Activated CD8-positive, alpha-beta T cell treated with anti-CD3 and anti-CD28 coated beads, Interleukin-2, amount 10 ng/mL, durations not matched to agents 7 days and 5 days (primary cell): ENCODE measurements around the gene C9orf152. TPM values are rescaled to one million over a fixed set of nuclear protein-coding genes. Genes with fewer than 3 reads are reported as not detected.
"Not testable (repeated sequence)": the region's sequence is repeated elsewhere in the genome, so short reads cannot be mapped to it uniquely, and the experiment has no call there.

Experiments used
- ATAC-seq: fragments of 150-1000 bp; cut with Tn5 transposase; one replicate; pipeline ENCODE4 v1.10.0; 2021; ENCODE audit warnings: moderate library complexity
- CTCF ChIA-PET: fragments of 350-600 bp; sonication (Branson Sonifier 250); formaldehyde crosslinking; loops from one replicate; lab custom pipeline; 2021; ENCODE audit warnings: antibody characterized with exemption; lab: Charles Lee
- POLR2A ChIA-PET: fragments of 350-600 bp; sonication (Branson Sonifier 250); formaldehyde crosslinking; loops from one replicate; lab custom pipeline; 2021; ENCODE audit warnings: antibody characterized with exemption; lab: Charles Lee
- DNase-seq: peaks from one replicate; pipeline ENCODE4 v3.0.0-alpha.2; 2020
- H3K27ac Mint-ChIP-seq: one replicate; pipeline ENCODE4 v1.8.0; 2021; ENCODE audit warnings: mild to moderate bottlenecking, mixed read lengths
- H3K27me3 Mint-ChIP-seq: one replicate; pipeline ENCODE4 v1.8.0; 2021; ENCODE audit warnings: low read depth, mixed read lengths
- H3K36me3 Mint-ChIP-seq: one replicate; pipeline ENCODE4 v1.8.0; 2021; ENCODE audit warnings: low read depth, mixed read lengths
- H3K4me1 Mint-ChIP-seq: one replicate; pipeline ENCODE4 v1.8.0; 2021; ENCODE audit warnings: low read depth, mixed read lengths
- H3K4me3 Mint-ChIP-seq: one replicate; pipeline ENCODE4 v1.8.0; 2021; ENCODE audit warnings: mild to moderate bottlenecking, mixed read lengths
- H3K9me3 Mint-ChIP-seq: one replicate; pipeline ENCODE4 v1.8.0; 2022; ENCODE audit warnings: mixed read lengths; ENCODE audit not compliant: insufficient read depth
- total RNA-seq, 2 experiments: library from RNA; stranded (reverse); gene quantifications; one replicate each; pipeline ENCODE4 v1.2.3, GENCODE V29; 2021

The C9orf152 gene
- total RNA-seq, 2 experiments from 2014 or later = not detected

DNA sequence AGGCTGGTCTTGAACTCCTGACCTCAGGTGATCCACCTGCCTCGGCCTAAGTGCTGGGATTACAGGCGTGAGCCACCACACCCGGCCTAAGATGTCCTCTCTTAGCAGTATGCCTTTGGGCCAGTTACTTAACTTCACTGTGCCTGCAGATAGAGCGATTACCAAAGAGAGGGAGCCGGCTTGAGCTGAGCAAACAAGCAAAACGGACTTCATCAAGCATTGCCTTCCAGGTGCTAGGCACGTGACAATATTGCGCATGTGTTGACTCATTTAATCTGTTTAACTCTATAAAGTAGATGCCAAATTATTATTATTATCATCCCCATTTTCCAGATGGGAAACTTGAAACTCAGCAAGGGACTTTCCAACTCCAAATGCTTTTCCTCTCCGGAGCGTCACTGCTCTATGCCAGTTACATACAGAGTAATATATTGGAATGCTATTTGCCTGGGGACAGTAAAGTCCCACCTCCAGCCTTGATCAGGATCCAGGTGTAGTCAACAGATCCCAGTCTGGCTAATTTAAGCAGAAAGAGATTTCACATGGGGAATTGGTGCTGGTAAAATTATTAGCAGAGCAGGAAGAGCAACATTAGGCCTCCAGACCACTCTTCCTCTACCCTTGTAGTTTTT, 5.6 kb upstream of the C9orf152 start:
- Mint-ChIP-seq H3K27me3 (peaks cover 14% of the 10 kb centered on the region), H3K4me3 (no peak overlapping the region), H3K36me3 (no peaks in the 10 kb centered on the region), H3K4me1 (peaks cover 12% of the 10 kb centered on the region), H3K27ac (no peak overlapping the region), H3K9me3 (no peaks in the 10 kb centered on the region)
- DNase-seq = no peak
- POLR2A ChIA-PET = no interaction called here
- no peak for ATAC-seq
- CTCF ChIA-PET = interaction anchor here (1.7 to 2.6 kb wide), 2 partner anchors 26 to 30 kb away, joined by 5 to 19 read pairs; no protein-coding TSS in a partner anchor

- H3K27ac Mint-ChIP-seq = no peak overlapping the region
- no peak for ATAC-seq
- no peaks in the 10 kb centered on the region for H3K9me3 Mint-ChIP-seq
- no peak for DNase-seq
- POLR2A ChIA-PET = no interaction called here
- peaks cover 2% of the 10 kb centered on the region for H3K27me3 Mint-ChIP-seq
- H3K4me3 Mint-ChIP-seq = no peak overlapping the region
- CTCF ChIA-PET = no interaction called here
- no peaks in the 10 kb centered on the region for H3K36me3 Mint-ChIP-seq
- H3K4me1 Mint-ChIP-seq = no peaks in the 10 kb centered on the region
These were observed 803 bp downstream of the C9orf152 start for GRCh38 chr9:110207071-110207641.

DNA sequence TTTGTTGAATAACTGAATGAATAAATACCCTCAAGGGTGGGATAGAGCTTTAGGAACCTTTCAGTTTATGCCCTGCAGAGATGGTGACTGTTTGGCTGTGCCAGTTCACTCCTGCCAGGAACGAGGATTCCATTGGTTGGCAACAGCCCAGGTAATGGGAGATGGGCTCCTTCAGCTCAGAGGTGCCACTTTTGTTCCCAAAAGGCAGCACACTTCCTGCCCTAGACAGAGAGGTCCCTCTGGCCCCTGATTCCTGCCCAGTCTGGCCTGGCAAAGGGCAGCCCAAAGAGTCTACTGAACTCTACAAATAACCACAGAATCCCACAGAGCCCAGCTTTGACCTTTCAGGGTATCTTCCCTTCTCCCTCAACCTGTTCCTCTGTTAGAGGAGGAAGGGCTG, 1.6 kb downstream of the C9orf152 start:
- POLR2A ChIA-PET = no interaction called here
- Mint-ChIP-seq H3K4me3 (no peak overlapping the region), H3K9me3 (no peaks in the 10 kb centered on the region), H3K36me3 (no peaks in the 10 kb centered on the region), H3K4me1 (no peaks in the 10 kb centered on the region), H3K27ac (no peak overlapping the region), H3K27me3 (peaks cover 4% of the 10 kb centered on the region)
- ATAC-seq = no peak
- CTCF ChIA-PET = no interaction called here
- DNase-seq = no peak

DNA sequence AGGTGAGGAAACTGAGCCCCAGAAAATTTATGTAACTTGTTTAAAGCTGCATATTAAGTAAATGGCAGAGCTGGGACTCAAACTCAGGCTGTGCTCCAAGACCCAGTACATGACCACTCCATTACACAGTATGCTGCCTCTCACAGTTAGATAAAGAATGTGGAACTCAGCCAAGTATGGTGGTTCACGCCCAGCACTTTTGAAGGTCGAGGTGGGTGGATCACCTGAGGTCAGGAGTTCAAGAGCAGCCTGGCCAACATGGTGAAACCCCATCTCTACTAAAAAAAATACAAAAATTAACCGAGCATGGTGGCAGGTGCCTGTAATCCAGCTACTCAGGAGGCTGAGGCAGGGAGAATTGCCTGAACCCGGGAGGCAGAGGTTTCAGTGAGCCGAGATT, 2.3 kb downstream of the C9orf152 start:
- H3K27me3 Mint-ChIP-seq, H3K4me1 Mint-ChIP-seq, H3K9me3 Mint-ChIP-seq, H3K27ac Mint-ChIP-seq, H3K36me3 Mint-ChIP-seq, H3K4me3 Mint-ChIP-seq, DNase-seq, POLR2A ChIA-PET, ATAC-seq: not testable (repeated sequence)
- CTCF ChIA-PET = interaction anchor here (0.6 kb wide), 1 partner anchor 346 kb away, joined by 3 read pairs; no protein-coding TSS in a partner anchor

DNA sequence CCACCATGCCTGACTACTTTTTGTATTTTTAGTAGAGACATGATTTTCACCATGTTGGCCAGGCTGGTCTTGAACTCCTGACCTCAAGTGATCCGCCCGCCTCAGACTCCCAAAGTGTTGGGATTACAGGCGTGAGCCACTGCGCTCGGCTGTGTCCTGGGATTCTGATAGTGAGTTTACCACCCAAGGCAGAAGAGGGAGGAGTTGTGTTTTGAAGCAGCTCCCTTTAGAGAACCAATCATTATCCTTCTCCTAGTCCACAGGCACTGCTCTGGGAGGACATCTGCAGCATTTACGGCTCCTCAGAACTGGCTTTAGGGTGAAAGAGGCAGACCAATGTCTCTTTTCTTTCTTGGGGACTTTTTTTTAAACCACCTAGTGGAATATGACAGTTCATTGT, 5.7 kb downstream of the C9orf152 start:
- no peak overlapping the region for H3K27ac Mint-ChIP-seq
- H3K4me1 Mint-ChIP-seq = no peaks in the 10 kb centered on the region
- H3K27me3 Mint-ChIP-seq = peaks cover 6% of the 10 kb centered on the region
- CTCF ChIA-PET = no interaction called here
- DNase-seq (no peak), ATAC-seq (no peak)
- H3K36me3 Mint-ChIP-seq = no peaks in the 10 kb centered on the region
- POLR2A ChIA-PET = no interaction called here
- no peaks in the 10 kb centered on the region for H3K9me3 Mint-ChIP-seq
- H3K4me3 Mint-ChIP-seq = no peak overlapping the region

DNA sequence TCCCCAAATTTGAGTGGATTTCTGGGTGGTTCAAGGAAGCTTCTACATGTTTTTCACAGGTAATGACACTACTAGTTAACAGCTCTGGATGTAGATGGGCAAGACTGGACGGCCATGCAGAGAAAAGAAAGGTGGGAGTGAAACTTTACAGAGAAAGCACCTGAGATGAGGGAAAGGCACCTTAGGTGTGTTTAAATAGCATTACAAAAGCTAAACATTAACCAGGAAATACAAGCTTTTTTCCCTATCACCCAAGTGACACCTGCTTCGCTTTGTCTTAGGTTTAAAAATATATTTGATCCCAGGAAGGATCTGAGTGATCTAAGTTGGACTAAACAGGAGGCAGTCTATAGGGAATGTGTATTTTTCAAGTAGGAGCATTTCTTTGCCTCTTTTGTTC, 8.3 kb downstream of the C9orf152 start:
- Mint-ChIP-seq H3K36me3 (no peaks in the 10 kb centered on the region), H3K27me3 (peaks cover 4% of the 10 kb centered on the region), H3K4me1 (no peaks in the 10 kb centered on the region), H3K4me3 (no peak overlapping the region), H3K27ac (no peak overlapping the region), H3K9me3 (no peaks in the 10 kb centered on the region)
- DNase-seq (no peak), ATAC-seq (no peak)
- ChIA-PET POLR2A (no interaction called here), CTCF (no interaction called here)

GRCh38 chr9:110198357-110198756, 9.6 kb downstream of the C9orf152 start:
- H3K9me3 Mint-ChIP-seq = no peaks in the 10 kb centered on the region
- ATAC-seq (no peak), DNase-seq (no peak)
- H3K36me3 Mint-ChIP-seq = no peaks in the 10 kb centered on the region
- CTCF ChIA-PET = interaction anchor here (1.4 kb wide), 1 partner anchor 18 kb away, joined by 4 read pairs; no protein-coding TSS in a partner anchor
- no peak overlapping the region for H3K4me3 Mint-ChIP-seq
- H3K27ac Mint-ChIP-seq = no peak overlapping the region
- POLR2A ChIA-PET = no interaction called here
- H3K4me1 Mint-ChIP-seq = no peaks in the 10 kb centered on the region
- peaks cover 4% of the 10 kb centered on the region for H3K27me3 Mint-ChIP-seq

DNA sequence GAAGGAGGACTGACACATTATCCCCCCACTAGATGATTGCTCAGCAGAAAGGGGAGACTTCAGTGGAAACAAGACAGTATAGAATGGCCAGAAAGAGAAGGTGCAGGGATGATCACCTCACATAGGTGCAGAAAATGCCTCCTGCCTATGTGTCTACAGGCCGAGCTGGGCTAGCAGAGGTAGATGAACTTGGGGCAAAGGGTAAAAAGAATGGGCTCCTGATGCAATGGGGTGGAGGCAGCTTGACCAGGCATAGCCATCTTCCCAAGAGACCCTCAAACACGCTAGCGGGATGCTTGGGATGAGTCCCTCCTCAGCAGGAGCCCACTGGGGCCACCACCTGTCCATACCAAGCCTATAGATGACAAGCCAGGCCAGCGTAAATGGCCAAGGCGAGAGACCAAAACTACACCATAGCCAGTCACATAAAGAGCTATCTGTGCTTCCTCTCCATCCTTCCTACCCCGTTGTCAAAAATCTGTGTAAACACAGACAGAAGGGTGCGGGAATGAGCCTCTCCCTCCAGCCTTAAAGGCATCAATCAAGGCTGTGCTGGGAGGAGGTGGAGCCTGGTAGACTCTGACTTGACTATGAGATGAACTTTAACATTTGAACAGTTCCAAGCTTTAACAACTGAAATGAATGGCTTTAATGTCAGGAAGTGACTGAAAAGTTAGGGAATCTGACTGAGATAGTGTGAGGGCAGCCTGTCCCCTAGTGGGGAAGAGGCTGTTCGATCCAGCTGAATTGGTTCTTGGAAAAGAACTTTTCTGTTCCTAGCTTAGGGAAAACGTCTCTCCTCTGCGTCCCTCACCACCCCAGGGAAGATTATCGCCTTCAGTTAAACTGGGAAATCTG, 10.4 kb downstream of the C9orf152 start:
- POLR2A ChIA-PET = no interaction called here
- Mint-ChIP-seq H3K4me1 (no peaks in the 10 kb centered on the region), H3K4me3 (no peak overlapping the region), H3K9me3 (no peaks in the 10 kb centered on the region), H3K36me3 (no peaks in the 10 kb centered on the region), H3K27me3 (peaks cover 4% of the 10 kb centered on the region), H3K27ac (no peak overlapping the region)
- CTCF ChIA-PET = interaction anchor here (1.4 kb wide), 1 partner anchor 19 kb away, joined by 4 read pairs; no protein-coding TSS in a partner anchor
- DNase-seq (no peak), ATAC-seq (no peak)

DNA sequence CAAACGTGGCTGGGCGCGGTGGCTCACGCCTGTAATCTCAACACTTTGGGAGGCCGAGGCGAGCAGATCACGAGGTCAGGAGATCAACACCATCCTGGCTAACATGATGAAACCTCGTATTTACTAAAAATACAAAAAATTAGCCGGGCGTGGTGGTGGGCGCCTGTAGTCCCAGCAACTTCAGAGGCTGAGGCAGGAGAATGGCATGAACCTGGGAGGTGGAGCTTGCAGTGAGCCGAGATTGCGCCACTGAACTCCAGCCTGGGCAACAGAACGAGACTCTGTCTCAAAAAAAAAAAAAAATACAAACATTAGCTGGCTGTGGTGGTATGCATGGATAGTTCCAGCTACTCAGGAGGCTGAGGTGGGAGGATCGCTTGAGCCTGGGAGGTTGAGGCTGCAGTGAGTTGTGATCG, 11.9 kb downstream of the C9orf152 start:
- H3K27me3 Mint-ChIP-seq, CTCF ChIA-PET, H3K4me3 Mint-ChIP-seq, ATAC-seq, DNase-seq, H3K4me1 Mint-ChIP-seq, H3K9me3 Mint-ChIP-seq, H3K27ac Mint-ChIP-seq, H3K36me3 Mint-ChIP-seq, POLR2A ChIA-PET: not testable (repeated sequence)

DNA sequence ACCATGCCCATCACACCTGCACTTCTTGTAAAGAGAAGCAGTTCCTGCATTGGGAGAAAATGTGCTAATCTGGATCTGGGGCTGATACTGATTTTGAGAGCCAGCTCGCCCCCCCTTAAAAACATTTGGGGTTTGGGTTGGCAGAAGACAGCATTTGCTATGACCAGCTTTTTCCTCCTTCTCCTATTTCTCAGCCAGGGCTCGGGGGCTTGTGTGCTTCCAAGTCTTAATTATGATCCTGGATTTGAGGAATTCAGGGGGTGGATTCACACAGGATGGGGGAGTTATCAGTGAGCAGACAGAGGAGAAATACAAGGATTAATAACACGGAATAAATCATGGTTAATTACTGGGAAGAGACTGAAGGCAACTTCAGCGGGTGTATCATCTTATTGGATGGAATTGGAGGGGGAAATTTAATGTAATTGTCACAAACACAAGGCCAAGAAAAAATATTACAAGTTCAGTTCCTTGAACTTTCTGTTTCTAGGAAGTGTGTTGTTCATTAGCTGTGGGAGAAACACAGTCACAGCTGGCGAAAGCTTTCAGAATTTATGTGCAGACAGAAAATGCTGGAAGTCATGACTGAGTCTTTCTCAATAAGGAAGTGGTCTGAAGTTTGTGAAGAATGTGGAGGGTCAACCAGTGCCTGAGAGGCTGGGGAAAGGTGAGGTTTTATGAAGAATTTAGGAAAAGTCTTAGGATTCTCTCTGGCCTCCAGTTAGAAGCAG, 15.3 kb downstream of the C9orf152 start:
- no peak overlapping the region for H3K27ac Mint-ChIP-seq
- H3K4me1 Mint-ChIP-seq = no peaks in the 10 kb centered on the region
- no peak overlapping the region for H3K4me3 Mint-ChIP-seq
- DNase-seq = no peak
- CTCF ChIA-PET = interaction anchor here (0.9 to 2.6 kb wide), 2 partner anchors 9 to 11 kb away, joined by 3 to 8 read pairs; no protein-coding TSS in a partner anchor
- no peaks in the 10 kb centered on the region for H3K36me3 Mint-ChIP-seq
- POLR2A ChIA-PET = interaction anchor here (0.6 kb wide), 1 partner anchor 13 kb away, joined by 4 read pairs; no protein-coding TSS in a partner anchor
- no peaks in the 10 kb centered on the region for H3K27me3 Mint-ChIP-seq
- H3K9me3 Mint-ChIP-seq = no peaks in the 10 kb centered on the region
- ATAC-seq = no peak

- H3K4me1 Mint-ChIP-seq = no peaks in the 10 kb centered on the region
- H3K27me3 Mint-ChIP-seq = no peaks in the 10 kb centered on the region
- no peaks in the 10 kb centered on the region for H3K9me3 Mint-ChIP-seq
- CTCF ChIA-PET = interaction anchor here (2.6 kb wide), 1 partner anchor 8 kb away, joined by 8 read pairs; no protein-coding TSS in a partner anchor
- H3K4me3 Mint-ChIP-seq = no peak overlapping the region
- no peak overlapping the region for H3K27ac Mint-ChIP-seq
- no peaks in the 10 kb centered on the region for H3K36me3 Mint-ChIP-seq
- POLR2A ChIA-PET = no interaction called here
- no peak for ATAC-seq
- DNase-seq = no peak
These were observed 16.3 kb downstream of the C9orf152 start for GRCh38 chr9:110191615-110192014.
